Stomach (tissue), 9 donors: ENCODE data around the gene ABCC1. TPM values are rescaled to one million over a fixed set of nuclear protein-coding genes. Genes with fewer than 3 reads are reported as not detected.
"Not testable (repeated sequence)": the region's sequence is repeated elsewhere in the genome, so short reads cannot be mapped to it uniquely, and the experiment has no call there.

Source experiments
- DNase-seq, 2 donors: peaks; one replicate each; pipeline versions ENCODE4 v3.0.0 to v3.0.0-alpha.2; 2013 to 2019
- H3K27ac ChIP-seq, 5 donors: fragments of 200-600 bp in 4 of 5; sonication (generic) in 4 of 5; one replicate each; pipeline ENCODE4 v1.5.1; 2013 to 2019; ENCODE audit warnings: mild to moderate bottlenecking in 1 of 5, moderate library complexity in 1 of 5
- H3K27me3 ChIP-seq, 3 donors: fragments of 200-600 bp; sonication (generic); one replicate each; pipeline ENCODE4 v1.5.1; 2017 to 2019; ENCODE audit warnings: mixed run types in 1 of 3
- H3K36me3 ChIP-seq, 4 donors: fragments of 200-600 bp; sonication (generic); 1 replicate in 3 of 4; 2 replicates in 1 of 4; pipeline ENCODE4 v1.5.1; 2016 to 2019
- H3K4me1 ChIP-seq, 4 donors: fragments of 200-600 bp; sonication (generic); one replicate each; pipeline ENCODE4 v1.5.1; 2016 to 2019
- H3K4me3 ChIP-seq, 4 donors: fragments of 200-600 bp; sonication (generic) in 3 of 4; one replicate each; pipeline ENCODE4 v1.5.1; 2016 to 2019; ENCODE audit warnings: mild to moderate bottlenecking in 1 of 4
- H3K9me3 ChIP-seq, 4 donors: fragments of 200-600 bp; sonication (generic); one replicate each; pipeline ENCODE4 v1.5.1; 2016 to 2019
- CTCF ChIP-seq, 7 experiments: fragments of 450-650 bp in 4 of 7; fragments of 200-600 bp in 3 of 7; sonication (generic) in 3 of 7; IDR thresholded peaks; one replicate each; pipeline ENCODE4 v1.5.1; 2016 to 2019; ENCODE audit warnings: antibody characterized with exemption in 7 of 7, control low read depth in 2 of 7, mild to moderate bottlenecking in 1 of 7
- EP300 ChIP-seq: sonication (generic); formaldehyde crosslinking; IDR thresholded peaks from one replicate; pipeline ENCODE4 v1.6.1; 2017; ENCODE audit warnings: antibody characterized with exemption
- POLR2A ChIP-seq, 4 donors: fragments of 450-650 bp; IDR thresholded peaks; one replicate each; pipeline ENCODE4 v1.6.1; 2016; ENCODE audit warnings: antibody characterized with exemption in 4 of 4, control low read depth in 2 of 4, mild to moderate bottlenecking in 1 of 4, moderate library complexity in 1 of 4
- POLR2AphosphoS5 ChIP-seq, 3 donors: sonication (generic); formaldehyde crosslinking; IDR thresholded peaks; one replicate each; pipeline ENCODE4 v1.6.1; 2016; ENCODE audit warnings: antibody characterized with exemption in 3 of 3
- WGBS, 5 donors: extraction: QIAGEN DNeasy Blood & Tissue Kit in 3 of 5; methylation state at CpG; one replicate each; pipeline versions ENCODE4 v1.1.5 to v1.1.7; 2013 to 2018; 5-methylcytosine and 5-hydroxymethylcytosine counted together
- intact Hi-C: fragments of 100-400 bp; cut with DNase I; formaldehyde crosslinking; loops from one replicate; pipeline ENCODE4 v1.15.1; 2023; ENCODE audit warnings: low total_unique reads
- polyA plus RNA-seq, 3 donors: library from polyadenylated mRNA; stranded (reverse); fragments of 200-250 nt; gene quantifications; one replicate each; pipeline ENCODE4 v1.2.3, GENCODE V29; 2013
- total RNA-seq, 5 donors: library from RNA; depleted of rRNA; stranded (reverse); fragments of >200 nt; gene quantifications; one replicate each; pipeline versions ENCODE4 v1.1.0 to v1.2.3, GENCODE V29; 2014 to 2016
- donor health status: healthy with polysubstance abuse.
- donor health status: Bipolar disorder and iron deficiency.
- donor health status: healthy.

ABCC1 gene
- total and polyA plus RNA-seq, 8 donors: 2.3 to 105 (median 24.9) TPM

GRCh38 chr16:16188827-16189226, 239.4 kb downstream of the ABCC1 start:
- H3K9me3 ChIP-seq: no peaks in the 10 kb centered on the region
- no peak for DNase-seq
- no peak overlapping the region for H3K27ac ChIP-seq
- 81 to 95% (median 87%) methylated on average over 8 to 13 of the region's 13 CpGs for WGBS, 5 donors
- intact Hi-C loops: no loop called here
- H3K36me3 ChIP-seq: peaks cover 8 to 56% (median 30%) of the 10 kb centered on the region in 4 donors
- no peaks in the 10 kb centered on the region for H3K4me1 ChIP-seq
- TF ChIP-seq EP300 (no peak), CTCF (IDR thresholded peaks at IDR 0.05) (no peak), POLR2AphosphoS5 (IDR thresholded peaks at IDR 0.05) (no peak), POLR2A (IDR thresholded peaks at IDR 0.05) (no peak)
- no peaks in the 10 kb centered on the region for H3K27me3 ChIP-seq
- no peak overlapping the region for H3K4me3 ChIP-seq

GRCh38 chr16:16189842-16190241, 240.4 kb downstream of the ABCC1 start:
- no peak for DNase-seq
- H3K4me3 ChIP-seq: no peak overlapping the region
- no peak overlapping the region for H3K27ac ChIP-seq
- intact Hi-C loops: no loop called here
- H3K9me3 ChIP-seq: no peaks in the 10 kb centered on the region
- TF ChIP-seq CTCF (IDR thresholded peaks at IDR 0.05) (no peak), POLR2AphosphoS5 (IDR thresholded peaks at IDR 0.05) (no peak), EP300 (no peak), POLR2A (IDR thresholded peaks at IDR 0.05) (no peak)
- H3K27me3 ChIP-seq: no peaks in the 10 kb centered on the region
- peaks cover 0 to 1% (median 0%) of the 10 kb centered on the region in 4 donors for H3K4me1 ChIP-seq
- H3K36me3 ChIP-seq: peaks cover 8 to 51% (median 25%) of the 10 kb centered on the region in 4 donors
- WGBS, 5 donors: 67 to 85% (median 80%) methylated on average over 7 to 8 of the region's 8 CpGs

GRCh38 chr16:16190546-16190945, 241.1 kb downstream of the ABCC1 start:
- Histone ChIP-seq H3K27me3 (no peaks in the 10 kb centered on the region), H3K9me3 (no peaks in the 10 kb centered on the region), H3K4me1 (peaks cover 0 to 5% (median 0%) of the 10 kb centered on the region in 4 donors), H3K36me3 (peaks cover 5 to 45% (median 23%) of the 10 kb centered on the region in 4 donors), H3K4me3 (no peak overlapping the region), H3K27ac (no peak overlapping the region)
- TF ChIP-seq CTCF (IDR thresholded peaks at IDR 0.05) (no peak), POLR2A (IDR thresholded peaks at IDR 0.05) (no peak), POLR2AphosphoS5 (IDR thresholded peaks at IDR 0.05) (no peak), EP300 (no peak)
- no peak for DNase-seq
- intact Hi-C loops: no loop called here
- 84 to 93% (median 91%) methylated on average over 4 to 5 of the region's 5 CpGs for WGBS, 5 donors

GRCh38 chr16:16190966-16191365, 241.6 kb downstream of the ABCC1 start:
- 89 to 93% (median 92%) methylated on average over 9 to 12 of the region's 12 CpGs for WGBS, 5 donors
- H3K27ac ChIP-seq, H3K27me3 ChIP-seq, H3K9me3 ChIP-seq, intact Hi-C loops, H3K4me3 ChIP-seq, H3K4me1 ChIP-seq, DNase-seq: not testable (repeated sequence)
- H3K36me3 ChIP-seq: peaks cover 5 to 44% (median 23%) of the 10 kb centered on the region in 4 donors

GRCh38 chr16:16191493-16192167, 242.2 kb downstream of the ABCC1 start:
- TF ChIP-seq EP300: no peak
- no peak for TF ChIP-seq POLR2A (IDR thresholded peaks at IDR 0.05)
- TF ChIP-seq POLR2AphosphoS5 (IDR thresholded peaks at IDR 0.05): no peak
- TF ChIP-seq CTCF (IDR thresholded peaks at IDR 0.05): no peak
- H3K36me3 ChIP-seq: peaks cover 5 to 42% (median 20%) of the 10 kb centered on the region in 4 donors
- intact Hi-C loops: no loop called here
- no peaks in the 10 kb centered on the region for H3K9me3 ChIP-seq
- DNase-seq: peak in 1 of 2 donors; percentile 29
- 66 to 82% (median 78%) methylated on average over 7 to 8 of the region's 8 CpGs for WGBS, 5 donors
- no peaks in the 10 kb centered on the region for H3K27me3 ChIP-seq
- H3K27ac ChIP-seq: no peak overlapping the region
- H3K4me3 ChIP-seq: no peak overlapping the region
- H3K4me1 ChIP-seq: peaks cover 0 to 5% (median 0%) of the 10 kb centered on the region in 4 donors
